Measurements from ENCODE around the gene NRXN3.

- no peak for TF ChIP-seq POLR2A (IDR thresholded peaks at IDR 0.05; ENCODE audit: borderline replicate concordance, extremely low read depth, insufficient read depth, insufficient read length)
- TF ChIP-seq, protein P1, sequence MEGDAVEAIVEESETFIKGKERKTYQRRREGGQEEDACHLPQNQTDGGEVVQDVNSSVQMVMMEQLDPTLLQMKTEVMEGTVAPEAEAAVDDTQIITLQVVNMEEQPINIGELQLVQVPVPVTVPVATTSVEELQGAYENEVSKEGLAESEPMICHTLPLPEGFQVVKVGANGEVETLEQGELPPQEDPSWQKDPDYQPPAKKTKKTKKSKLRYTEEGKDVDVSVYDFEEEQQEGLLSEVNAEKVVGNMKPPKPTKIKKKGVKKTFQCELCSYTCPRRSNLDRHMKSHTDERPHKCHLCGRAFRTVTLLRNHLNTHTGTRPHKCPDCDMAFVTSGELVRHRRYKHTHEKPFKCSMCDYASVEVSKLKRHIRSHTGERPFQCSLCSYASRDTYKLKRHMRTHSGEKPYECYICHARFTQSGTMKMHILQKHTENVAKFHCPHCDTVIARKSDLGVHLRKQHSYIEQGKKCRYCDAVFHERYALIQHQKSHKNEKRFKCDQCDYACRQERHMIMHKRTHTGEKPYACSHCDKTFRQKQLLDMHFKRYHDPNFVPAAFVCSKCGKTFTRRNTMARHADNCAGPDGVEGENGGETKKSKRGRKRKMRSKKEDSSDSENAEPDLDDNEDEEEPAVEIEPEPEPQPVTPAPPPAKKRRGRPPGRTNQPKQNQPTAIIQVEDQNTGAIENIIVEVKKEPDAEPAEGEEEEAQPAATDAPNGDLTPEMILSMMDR (IDR thresholded peaks at IDR 0.05 in 2 of 3, conservative IDR thresholded peaks at IDR 0.05 in 1 of 3; ENCODE audit: borderline replicate concordance in 1 of 3, insufficient read depth in 1 of 3, low read depth in 2 of 3, low read length in 2 of 3): no peak
- no peak for TF ChIP-seq ATF3 (IDR thresholded peaks at IDR 0.05)
- TF ChIP-seq POLR2AphosphoS5 (IDR thresholded peaks at IDR 0.05; ENCODE audit: low read depth, low read length): no peak
- TF ChIP-seq EZH2 (IDR thresholded peaks at IDR 0.05): no peak
- TF ChIP-seq TCF7L2 (IDR thresholded peaks at IDR 0.05; ENCODE audit: borderline replicate concordance, extremely low read depth, insufficient read depth, insufficient read length): no peak
- TF ChIP-seq EZH2phosphoT487 (IDR thresholded peaks at IDR 0.05; ENCODE audit: borderline replicate concordance): no peak
Measured at GRCh38 chr14:78683206-78683605, 513.0 kb downstream of the NRXN3 start.

Data from HCT116 (cell line).